BE2C (cell line): ENCODE results near the gene GMFB.
A peak's percentile ranks its signal among the peaks of the same experiment; 100 is the strongest.

ENCODE experiments used
- DNase-seq: peaks from one replicate; pipeline ENCODE4 v3.0.0-alpha.2; 2020
- H3K27me3 ChIP-seq: fragments of 250-450 bp; sonication (Bioruptor Pico); 2 replicates; pipeline ENCODE4 v1.5.1; 2020; ENCODE audit warnings: mild to moderate bottlenecking
- H3K36me3 ChIP-seq: fragments of 250-450 bp; sonication (Bioruptor Pico); 2 replicates; pipeline ENCODE4 v1.5.1; 2020; ENCODE audit warnings: mild to moderate bottlenecking
- H3K4me1 ChIP-seq: fragments of 250-450 bp; sonication (Bioruptor Pico); 2 replicates; pipeline ENCODE4 v1.5.1; 2020
- H3K4me3 ChIP-seq: 2 replicates; pipeline ENCODE4 v1.5.1; 2011; ENCODE audit warnings: low read depth, low read length
- H3K9me3 ChIP-seq: fragments of 250-450 bp; sonication (Bioruptor Pico); 2 replicates; pipeline ENCODE4 v1.5.1; 2020
- TF ChIP-seq, protein P1 (sequence below): IDR thresholded peaks from 2 replicates; pipeline ENCODE4 v1.5.1; 2012; ENCODE audit warnings: mild to moderate bottlenecking, low read depth, low read length

The GMFB gene

GRCh38 chr14:54489318-54489683 lies 521 bp upstream of the GMFB start:
- TF ChIP-seq, protein P1, sequence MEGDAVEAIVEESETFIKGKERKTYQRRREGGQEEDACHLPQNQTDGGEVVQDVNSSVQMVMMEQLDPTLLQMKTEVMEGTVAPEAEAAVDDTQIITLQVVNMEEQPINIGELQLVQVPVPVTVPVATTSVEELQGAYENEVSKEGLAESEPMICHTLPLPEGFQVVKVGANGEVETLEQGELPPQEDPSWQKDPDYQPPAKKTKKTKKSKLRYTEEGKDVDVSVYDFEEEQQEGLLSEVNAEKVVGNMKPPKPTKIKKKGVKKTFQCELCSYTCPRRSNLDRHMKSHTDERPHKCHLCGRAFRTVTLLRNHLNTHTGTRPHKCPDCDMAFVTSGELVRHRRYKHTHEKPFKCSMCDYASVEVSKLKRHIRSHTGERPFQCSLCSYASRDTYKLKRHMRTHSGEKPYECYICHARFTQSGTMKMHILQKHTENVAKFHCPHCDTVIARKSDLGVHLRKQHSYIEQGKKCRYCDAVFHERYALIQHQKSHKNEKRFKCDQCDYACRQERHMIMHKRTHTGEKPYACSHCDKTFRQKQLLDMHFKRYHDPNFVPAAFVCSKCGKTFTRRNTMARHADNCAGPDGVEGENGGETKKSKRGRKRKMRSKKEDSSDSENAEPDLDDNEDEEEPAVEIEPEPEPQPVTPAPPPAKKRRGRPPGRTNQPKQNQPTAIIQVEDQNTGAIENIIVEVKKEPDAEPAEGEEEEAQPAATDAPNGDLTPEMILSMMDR = no peak
- Histone ChIP-seq H3K9me3 (no peaks in the 10 kb centered on the region), H3K27me3 (no peaks in the 10 kb centered on the region), H3K4me3 (peak overlapping the region; percentile 76), H3K36me3 (no peaks in the 10 kb centered on the region), H3K4me1 (no peaks in the 10 kb centered on the region; the same call in 1 of the 2 replicates)
- DNase-seq = no peak

DNA sequence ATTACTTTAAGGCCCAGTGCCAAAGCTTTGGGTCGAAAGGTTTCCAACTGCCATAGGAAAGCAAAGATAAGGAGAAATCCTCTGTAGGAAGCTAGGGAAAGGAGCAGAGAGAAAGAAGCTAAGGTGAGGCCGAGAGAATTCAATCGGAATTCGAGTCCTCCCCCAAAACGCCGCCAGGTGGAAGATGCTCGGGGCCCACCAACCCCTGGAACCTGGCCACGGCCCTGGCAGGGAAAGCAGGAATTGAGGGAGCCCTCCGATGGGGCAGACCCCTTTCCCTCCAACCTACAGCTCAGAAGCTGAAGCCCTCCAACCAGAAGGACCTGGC lies 498 bp downstream of the GMFB start:
- H3K4me1 ChIP-seq = no peaks in the 10 kb centered on the region; the same call in 1 of the 2 replicates
- TF ChIP-seq, protein P1 = peak; percentile 14; the same call in 1 of the 2 replicates
- H3K4me3 ChIP-seq = peak overlapping the region; percentile 76
- no peak for DNase-seq
- peaks cover 4% of the 10 kb centered on the region for H3K36me3 ChIP-seq
- H3K27me3 ChIP-seq = no peaks in the 10 kb centered on the region
- H3K9me3 ChIP-seq = no peaks in the 10 kb centered on the region

DNA sequence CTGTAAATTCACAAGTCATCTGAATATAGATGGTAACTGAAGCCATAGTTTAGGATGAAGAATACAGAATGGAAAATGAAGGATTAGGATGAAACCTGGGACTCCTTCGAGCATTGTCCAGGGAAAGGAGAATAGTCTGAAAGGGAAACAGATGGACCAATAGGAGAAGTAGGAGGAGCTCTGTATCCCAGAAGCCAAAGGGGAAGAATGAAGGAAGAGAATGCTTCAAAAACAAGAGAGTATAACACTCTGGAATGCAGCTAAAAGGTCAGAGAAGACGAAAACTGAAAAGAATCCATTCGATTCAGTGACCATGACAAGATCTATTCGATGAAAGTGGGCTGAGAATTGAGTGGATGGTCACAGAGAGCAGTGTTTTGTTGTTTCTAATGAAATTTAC lies 1.0 kb downstream of the GMFB start:
- H3K27me3 ChIP-seq = no peaks in the 10 kb centered on the region
- H3K36me3 ChIP-seq = peaks cover 10% of the 10 kb centered on the region
- TF ChIP-seq, protein P1 = no peak
- no peaks in the 10 kb centered on the region; the same call in 1 of the 2 replicates for H3K4me1 ChIP-seq
- no peak for DNase-seq
- H3K4me3 ChIP-seq = peak overlapping the region; percentile 76
- H3K9me3 ChIP-seq = no peaks in the 10 kb centered on the region

DNA sequence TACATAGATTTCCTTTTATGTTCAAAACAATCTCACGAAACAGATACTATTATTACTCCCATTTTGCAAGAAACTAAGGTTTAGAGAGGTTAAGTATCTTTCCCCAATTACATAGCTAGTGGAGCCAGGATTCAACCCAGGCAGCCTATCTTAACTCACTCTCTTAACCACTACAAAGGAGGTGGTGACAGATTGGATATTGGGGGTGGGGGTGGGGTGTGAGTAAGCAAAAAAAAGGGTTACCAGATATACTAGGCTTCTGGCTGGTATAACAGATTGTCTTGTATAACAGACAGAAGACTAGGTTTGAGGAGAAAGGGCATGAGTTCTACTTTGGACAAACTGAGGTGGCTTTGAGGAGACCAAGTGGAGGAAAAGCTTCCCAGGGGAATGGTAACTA lies 2.1 kb downstream of the GMFB start:
- no peaks in the 10 kb centered on the region for H3K9me3 ChIP-seq
- no peaks in the 10 kb centered on the region; the same call in 1 of the 2 replicates for H3K4me1 ChIP-seq
- H3K27me3 ChIP-seq = no peaks in the 10 kb centered on the region
- no peak overlapping the region for H3K4me3 ChIP-seq
- TF ChIP-seq, protein P1 = no peak
- DNase-seq = no peak
- H3K36me3 ChIP-seq = peaks cover 20% of the 10 kb centered on the region

DNA sequence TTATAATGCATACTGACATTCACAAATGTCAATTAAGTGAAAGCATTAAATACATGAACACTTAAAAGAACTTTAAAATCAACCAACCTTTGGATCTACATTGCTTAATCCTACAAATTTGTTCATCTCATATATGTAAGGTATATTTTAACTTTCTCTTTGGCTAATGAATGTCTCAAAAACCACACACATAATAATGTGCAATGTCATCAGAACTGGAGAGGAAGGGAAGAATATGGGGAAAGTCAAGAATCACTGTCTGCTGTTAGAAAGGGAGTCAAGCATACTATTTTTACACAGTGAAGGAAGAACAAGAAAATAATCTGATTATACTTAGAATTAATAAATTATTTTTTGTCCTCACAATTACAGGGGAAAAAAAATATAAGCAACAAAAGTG lies 4.9 kb downstream of the GMFB start:
- no peak overlapping the region for H3K4me3 ChIP-seq
- no peaks in the 10 kb centered on the region for H3K9me3 ChIP-seq
- peaks cover 26% of the 10 kb centered on the region for H3K36me3 ChIP-seq
- no peaks in the 10 kb centered on the region for H3K27me3 ChIP-seq
- DNase-seq = no peak
- no peaks in the 10 kb centered on the region; the same call in 1 of the 2 replicates for H3K4me1 ChIP-seq
- TF ChIP-seq, protein P1 = no peak

DNA sequence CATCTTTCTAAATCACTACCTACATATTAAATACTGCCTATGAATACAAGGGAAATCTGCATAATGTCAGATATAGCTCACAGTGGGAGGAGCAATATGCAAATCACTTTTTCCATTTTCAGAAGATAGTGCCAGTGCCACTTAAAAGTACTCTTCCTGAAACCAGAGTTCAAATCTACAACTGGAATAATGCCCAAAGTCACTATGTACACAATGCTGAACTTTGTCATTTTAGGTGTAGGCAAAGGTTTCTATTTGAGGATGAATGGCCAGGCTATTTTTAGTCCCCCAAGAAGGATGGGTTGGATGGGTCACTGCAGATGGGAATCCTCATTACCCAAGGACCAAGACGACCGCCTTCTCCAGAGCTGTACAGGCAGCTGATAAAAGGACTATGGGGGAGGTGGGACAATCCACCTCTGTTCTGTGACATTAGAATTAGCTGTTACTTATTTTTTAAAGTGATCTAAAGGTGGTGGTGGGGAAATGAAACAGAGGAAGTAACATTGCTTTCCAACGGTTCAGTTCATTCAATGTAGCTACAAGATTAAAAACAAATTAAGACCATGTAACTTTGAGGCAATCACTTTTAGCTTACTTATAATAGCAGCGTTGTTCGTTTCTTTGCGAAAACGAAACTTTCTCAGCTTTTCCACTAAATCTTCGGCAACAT lies 5.6 kb downstream of the GMFB start:
- no peak overlapping the region for H3K4me3 ChIP-seq
- H3K36me3 ChIP-seq = peaks cover 28% of the 10 kb centered on the region
- TF ChIP-seq, protein P1 = no peak
- DNase-seq = no peak
- H3K4me1 ChIP-seq = no peaks in the 10 kb centered on the region; the same call in 1 of the 2 replicates
- H3K27me3 ChIP-seq = no peaks in the 10 kb centered on the region
- H3K9me3 ChIP-seq = no peaks in the 10 kb centered on the region
